ENCODE results near the gene UTS2B. TPM values are rescaled to one million over a fixed set of nuclear protein-coding genes. Genes with fewer than 3 reads are reported as not detected.

Gene UTS2B
- total RNA-seq = under 1 TPM in 1 of 6 experiments, not detected in 5; 0.38 TPM
- long read RNA-seq = 0 reads

- Histone ChIP-seq H3K9me3 (no peaks in the 10 kb centered on the region), H3K4me3 (peak within 1 kb of the TSS; percentile 71 to 93 (median 89)), H3K27ac (peak within 1 kb of the TSS; percentile 93 to 94 (median 94)), H3K4me1 (peaks cover 0 to 30% (median 11%) of the 10 kb centered on the region in 4 donors), H3K36me3 (no peaks in the 10 kb centered on the region), H3K27me3 (no peaks in the 10 kb centered on the region)
- no peak for TF ChIP-seq CTCF (IDR thresholded peaks at IDR 0.05)
- ATAC-seq (peak; percentile 36 to 74 (median 70)), DNase-seq (peak; percentile 55 to 71 (median 64))
- WGBS (ENCODE audit: insufficient coverage, low coverage, low lambda C conversion rate, missing lambda C conversion rate) = 4% methylated on average over 9 of the region's 37 CpGs
- intact Hi-C loops (cut with DNase I) = no loop called here
Observed at GRCh38 chr3:191329654-191330529, at the start of gene UTS2B. Gene UTS2B (minus strand): TSS chr3:191330526. CDS start chr3:191282189, 48,337 bp downstream.

GRCh38 chr3:191380001-191380400 lies 49.7 kb upstream of the UTS2B start:
- no peak overlapping the region for H3K4me3 ChIP-seq
- no peak overlapping the region for H3K27ac ChIP-seq
- peaks cover 0 to 42% (median 13%) of the 10 kb centered on the region in 4 donors for H3K36me3 ChIP-seq
- intact Hi-C loops (cut with DNase I) = no loop called here
- DNase-seq = no peak
- H3K27me3 ChIP-seq = no peaks in the 10 kb centered on the region
- H3K9me3 ChIP-seq = no peaks in the 10 kb centered on the region
- no peak for TF ChIP-seq CTCF (IDR thresholded peaks at IDR 0.05)
- no peak for TF ChIP-seq POLR2A (IDR thresholded peaks at IDR 0.05)
- no peak for ATAC-seq
- 72% methylated on average over 2 of the region's 2 CpGs for WGBS (ENCODE audit: insufficient coverage, low coverage, low lambda C conversion rate, missing lambda C conversion rate)
- H3K4me1 ChIP-seq = no peaks in the 10 kb centered on the region

- WGBS (ENCODE audit: insufficient coverage, low coverage, low lambda C conversion rate, missing lambda C conversion rate) = 89% methylated on average over 2 of the region's 2 CpGs
- intact Hi-C loops (cut with DNase I) = no loop called here
- ATAC-seq (no peak), DNase-seq (no peak)
- Histone ChIP-seq H3K9me3 (no peaks in the 10 kb centered on the region), H3K4me1 (no peaks in the 10 kb centered on the region), H3K4me3 (no peak overlapping the region), H3K27ac (no peak overlapping the region), H3K27me3 (no peaks in the 10 kb centered on the region), H3K36me3 (peaks cover 0 to 43% (median 16%) of the 10 kb centered on the region in 4 donors)
- TF ChIP-seq POLR2A (IDR thresholded peaks at IDR 0.05) = no peak
- no peak for TF ChIP-seq CTCF (IDR thresholded peaks at IDR 0.05)
Observed at GRCh38 chr3:191379446-191379845, 49.1 kb upstream of the UTS2B start.

GRCh38 chr3:191378142-191378812 lies 48.0 kb upstream of the UTS2B start:
- Histone ChIP-seq H3K27ac (no peak overlapping the region), H3K4me1 (no peaks in the 10 kb centered on the region), H3K36me3 (peaks cover 0 to 39% (median 17%) of the 10 kb centered on the region in 4 donors), H3K9me3 (no peaks in the 10 kb centered on the region), H3K27me3 (no peaks in the 10 kb centered on the region), H3K4me3 (no peak overlapping the region)
- DNase-seq (no peak), ATAC-seq (no peak)
- intact Hi-C loops (cut with DNase I) = no loop called here
- TF ChIP-seq POLR2A (IDR thresholded peaks at IDR 0.05) = no peak
